KMS-11 (cell line): Measurements from ENCODE around the gene TCEANC.

ENCODE experiments used
- H2AFZ ChIP-seq: fragments of 200-600 bp; sonication (generic); 2 replicates; pipeline ENCODE4 v1.6.1; 2016; ENCODE audit warnings: antibody characterized with exemption, mixed run types, low read depth
- H3K27ac ChIP-seq: fragments of 200-600 bp; sonication (generic); 2 replicates; pipeline ENCODE4 v1.6.1; 2016; ENCODE audit warnings: mild to moderate bottlenecking, mixed run types
- H3K27me3 ChIP-seq: fragments of 200-600 bp; sonication (generic); 2 replicates; pipeline ENCODE4 v1.6.1; 2017; ENCODE audit warnings: mild to moderate bottlenecking, low read depth, mixed run types, moderate library complexity; ENCODE audit not compliant: insufficient read depth
- H3K36me3 ChIP-seq: fragments of 200-600 bp; sonication (generic); 2 replicates; pipeline ENCODE4 v1.6.1; 2017; ENCODE audit warnings: mild to moderate bottlenecking, mixed run types; ENCODE audit not compliant: insufficient read depth
- H3K4me1 ChIP-seq: fragments of 200-600 bp; sonication (generic); 2 replicates; pipeline ENCODE4 v1.6.1; 2016; ENCODE audit warnings: mild to moderate bottlenecking, low read depth, mixed run types; ENCODE audit not compliant: poor library complexity, severe bottlenecking
- H3K4me2 ChIP-seq: fragments of 200-600 bp; sonication (generic); 2 replicates; pipeline ENCODE4 v1.7.0; 2016; ENCODE audit warnings: mild to moderate bottlenecking, mixed run types
- H3K4me3 ChIP-seq: fragments of 200-600 bp; sonication (generic); IDR thresholded peaks from 2 replicates; pipeline ENCODE4 v1.6.1; 2017; ENCODE audit warnings: low read depth, low read length, mixed read lengths; ENCODE audit not compliant: insufficient read depth
- H3K79me2 ChIP-seq: fragments of 200-600 bp; sonication (generic); 2 replicates; pipeline ENCODE4 v1.6.1; 2016; ENCODE audit warnings: low read depth, mixed run types; ENCODE audit not compliant: insufficient read depth
- H3K9ac ChIP-seq: fragments of 200-600 bp; sonication (generic); 2 replicates; pipeline ENCODE4 v1.6.1; 2016; ENCODE audit warnings: mild to moderate bottlenecking, mixed run types
- H4K20me1 ChIP-seq: fragments of 200-600 bp; sonication (generic); 2 replicates; pipeline ENCODE4 v1.6.1; 2016; ENCODE audit warnings: mild to moderate bottlenecking, mixed run types; ENCODE audit not compliant: insufficient read depth
- CTCF ChIP-seq: fragments of 200-600 bp; sonication (generic); conservative IDR thresholded peaks from 2 replicates; pipeline ENCODE4 v1.6.1; 2017; ENCODE audit warnings: low read depth, mild to moderate bottlenecking, antibody characterized with exemption, low read length, moderate library complexity, mixed read lengths

TCEANC gene

GRCh38 chrX:13652287-13652793 is 601 bp upstream of the TCEANC start:
- Histone ChIP-seq H3K9ac (peak overlapping the region; percentile 81; the same call in 1 of the 2 replicates), H4K20me1 (no peaks in the 10 kb centered on the region), H3K4me2 (peak overlapping the region; percentile 83), H3K36me3 (no peaks in the 10 kb centered on the region), H3K27ac (peak overlapping the region; percentile 87; the same call in 1 of the 2 replicates), H3K4me1 (peaks cover 13% of the 10 kb centered on the region), H3K27me3 (no peaks in the 10 kb centered on the region), H2AFZ (peak overlapping the region; percentile 65; the same call in 1 of the 2 replicates), H3K4me3 (no peak overlapping the region), H3K79me2 (peaks cover 5% of the 10 kb centered on the region)
- no peak for TF ChIP-seq CTCF

GRCh38 chrX:13654116-13654515 is 1.2 kb downstream of the TCEANC start:
- Histone ChIP-seq H3K9ac (peak overlapping the region; percentile 81; the same call in 1 of the 2 replicates), H3K27ac (peak overlapping the region; percentile 87), H3K79me2 (peaks cover 5% of the 10 kb centered on the region), H3K36me3 (no peaks in the 10 kb centered on the region), H4K20me1 (no peaks in the 10 kb centered on the region), H3K4me2 (peak overlapping the region; percentile 95), H3K4me1 (peaks cover 22% of the 10 kb centered on the region), H3K27me3 (no peaks in the 10 kb centered on the region), H2AFZ (no peak overlapping the region), H3K4me3 (no peak overlapping the region)
- no peak for TF ChIP-seq CTCF

- no peak for TF ChIP-seq CTCF
Observed at GRCh38 chrX:13655674-13656073, 2.7 kb downstream of the TCEANC start.

GRCh38 chrX:13658602-13659001 is 5.7 kb downstream of the TCEANC start:
- Histone ChIP-seq H3K27ac (peak overlapping the region; percentile 38; the same call in 1 of the 2 replicates), H3K9ac (peak overlapping the region; percentile 11; the same call in 1 of the 2 replicates), H3K27me3 (no peaks in the 10 kb centered on the region), H2AFZ (no peak overlapping the region), H3K36me3 (no peaks in the 10 kb centered on the region), H3K79me2 (peaks cover 5% of the 10 kb centered on the region), H3K4me2 (peak overlapping the region; percentile 83), H3K4me3 (no peak overlapping the region), H4K20me1 (no peaks in the 10 kb centered on the region), H3K4me1 (peaks cover 55% of the 10 kb centered on the region)
- peak; percentile 69 for TF ChIP-seq CTCF

More at GRCh38 chrX:13655674-13656073, 2.7 kb downstream of the TCEANC start:
- Histone ChIP-seq H3K9ac (no peak overlapping the region), H4K20me1 (no peaks in the 10 kb centered on the region), H3K79me2 (peaks cover 5% of the 10 kb centered on the region), H3K36me3 (no peaks in the 10 kb centered on the region), H3K4me2 (no peak overlapping the region), H3K27me3 (no peaks in the 10 kb centered on the region), H3K27ac (no peak overlapping the region), H3K4me3 (no peak overlapping the region), H2AFZ (no peak overlapping the region), H3K4me1 (peaks cover 38% of the 10 kb centered on the region)
